GM23338 (cell line): Measurements from ENCODE around the gene KCNG3. TPM values are rescaled to one million over a fixed set of nuclear protein-coding genes. Genes with fewer than 3 reads are reported as not detected.

ENCODE experiments used
- ATAC-seq: fragments of 200-7000 bp; cut with Tn5 transposase; 3 replicates; pipeline ENCODE4 v1.9.1; 2020
- DNase-seq: peaks from one replicate; pipeline ENCODE4 v3.0.0-alpha.2; 2015; ENCODE audit warnings: low spot score
- H2AFZ ChIP-seq: fragments of 200-600 bp; sonication (generic); 2 replicates; pipeline ENCODE4 v1.8.0; 2016; ENCODE audit warnings: antibody characterized with exemption, mild to moderate bottlenecking, moderate library complexity
- H3F3A ChIP-seq: fragments of 200-600 bp; sonication (generic); replicated peaks from 2 replicates; pipeline ENCODE4 v1.8.0; 2017; ENCODE audit warnings: antibody characterized with exemption, mixed run types, low read depth
- H3K27ac ChIP-seq: fragments of 200-600 bp; sonication (generic); 2 replicates; pipeline ENCODE4 v1.6.1; 2016; ENCODE audit warnings: low read depth
- H3K27me3 ChIP-seq: fragments of 200-600 bp; sonication (generic); 2 replicates; pipeline ENCODE4 v1.8.0; 2016; ENCODE audit warnings: mild to moderate bottlenecking, mixed run types, moderate library complexity; ENCODE audit not compliant: insufficient read depth
- H3K36me3 ChIP-seq: fragments of 200-600 bp; sonication (generic); 2 replicates; pipeline ENCODE4 v1.8.0; 2016; ENCODE audit warnings: mild to moderate bottlenecking; ENCODE audit not compliant: insufficient read depth
- H3K4me1 ChIP-seq: fragments of 200-600 bp; sonication (generic); 2 replicates; pipeline ENCODE4 v1.8.0; 2016; ENCODE audit warnings: mild to moderate bottlenecking, moderate library complexity; ENCODE audit not compliant: insufficient read depth
- H3K4me2 ChIP-seq: fragments of 200-600 bp; sonication (generic); 2 replicates; pipeline ENCODE4 v1.7.1; 2017; ENCODE audit warnings: mixed run types
- H3K4me3 ChIP-seq: fragments of 200-600 bp; sonication (generic); 2 replicates; pipeline ENCODE4 v1.6.1; 2016; ENCODE audit warnings: mixed run types
- H3K79me2 ChIP-seq: fragments of 200-600 bp; sonication (generic); replicated peaks from 2 replicates; pipeline ENCODE4 v1.8.0; 2017; ENCODE audit warnings: mild to moderate bottlenecking; ENCODE audit not compliant: insufficient read depth
- H3K9me2 ChIP-seq: fragments of 200-600 bp; sonication (generic); 2 replicates; pipeline ENCODE4 v1.8.0; 2017; ENCODE audit not compliant: insufficient read depth
- H4K20me1 ChIP-seq: fragments of 200-600 bp; sonication (generic); replicated peaks from 2 replicates; pipeline ENCODE4 v1.8.0; 2017; ENCODE audit warnings: mild to moderate bottlenecking; ENCODE audit not compliant: insufficient read depth
- H3K27ac Mint-ChIP-seq: 2 replicates; pipeline ENCODE4 v1.8.0; 2020; ENCODE audit warnings: inconsistent platforms, mild to moderate bottlenecking, moderate library complexity, mixed read lengths
- H3K27me3 Mint-ChIP-seq: 3 replicates; pipeline ENCODE4 v1.8.0; 2022; ENCODE audit warnings: low read depth, mild to moderate bottlenecking, moderate library complexity, mixed read lengths, inconsistent platforms; ENCODE audit not compliant: insufficient read depth, poor library complexity
- H3K36me3 Mint-ChIP-seq: 3 replicates; pipeline ENCODE4 v1.8.0; 2021; ENCODE audit warnings: low read depth, mild to moderate bottlenecking, inconsistent platforms, moderate library complexity, mixed read lengths
- H3K4me1 Mint-ChIP-seq: 3 replicates; pipeline ENCODE4 v1.8.0; 2020; ENCODE audit warnings: mild to moderate bottlenecking, inconsistent platforms, mixed read lengths
- H3K4me3 Mint-ChIP-seq: 3 replicates; pipeline ENCODE4 v1.8.0; 2021; ENCODE audit warnings: moderate library complexity, mild to moderate bottlenecking, inconsistent platforms, mixed read lengths
- H3K9me3 Mint-ChIP-seq: 3 replicates; pipeline ENCODE4 v1.8.0; 2020; ENCODE audit warnings: moderate library complexity, mild to moderate bottlenecking, inconsistent platforms, mixed read lengths
- CREB1 ChIP-seq: fragments of 250-450 bp; sonication (Bioruptor Pico); IDR thresholded peaks from 2 replicates; pipeline ENCODE4 v1.5.0; 2020; ENCODE audit warnings: low read depth, mild to moderate bottlenecking, moderate library complexity
- CTCF ChIP-seq, 2 experiments: fragments of 200-600 bp in 1 of 2; sonication (generic) in 1 of 2; conservative IDR thresholded peaks; 2 replicates each; pipeline versions ENCODE4 v1.5.1 to v1.6.1; 2016 to 2017; ENCODE audit warnings: antibody characterized with exemption in 2 of 2, low read depth in 2 of 2, mild to moderate bottlenecking in 2 of 2, moderate library complexity in 1 of 2
- ETS1 ChIP-seq: IDR thresholded peaks from 2 replicates; pipeline ENCODE4 v1.6.1; 2016; ENCODE audit warnings: antibody characterized with exemption
- EZH2 ChIP-seq: fragments of 200-600 bp; sonication (generic); IDR thresholded peaks from one replicate; pipeline ENCODE4 v1.8.0; 2017; ENCODE audit warnings: antibody characterized with exemption, mild to moderate bottlenecking, low read depth; ENCODE audit not compliant: unreplicated experiment
- EZH2phosphoT487 ChIP-seq: fragments of 200-600 bp; sonication (generic); IDR thresholded peaks from one replicate; pipeline ENCODE4 v1.8.1; 2018; ENCODE audit warnings: antibody characterized with exemption; ENCODE audit not compliant: unreplicated experiment
- JUNB ChIP-seq: IDR thresholded peaks from one replicate; pipeline ENCODE4 v1.6.1; 2016; ENCODE audit warnings: antibody characterized with exemption; ENCODE audit not compliant: unreplicated experiment
- NANOG ChIP-seq: IDR thresholded peaks from 2 replicates; pipeline ENCODE4 v1.6.1; 2016; ENCODE audit warnings: antibody characterized with exemption, borderline replicate concordance
- POLR2AphosphoS5 ChIP-seq: IDR thresholded peaks from 2 replicates; pipeline ENCODE4 v1.6.1; 2016; ENCODE audit warnings: antibody characterized with exemption, low read depth
- REST ChIP-seq: IDR thresholded peaks from one replicate; pipeline ENCODE4 v1.6.1; 2018; ENCODE audit warnings: antibody characterized with exemption; ENCODE audit not compliant: unreplicated experiment
- STAT1 ChIP-seq: IDR thresholded peaks from one replicate; pipeline ENCODE4 v1.6.1; 2016; ENCODE audit warnings: antibody characterized with exemption; ENCODE audit not compliant: unreplicated experiment
- ZNF114 ChIP-seq: fragments of 250-450 bp; sonication (Bioruptor Pico); IDR thresholded peaks from 2 replicates; pipeline ENCODE4 v1.5.0; 2020; ENCODE audit warnings: mild to moderate bottlenecking, moderate library complexity
- ZNF331 ChIP-seq: fragments of 250-450 bp; sonication (Bioruptor Pico); IDR thresholded peaks from 2 replicates; pipeline ENCODE4 v1.5.0; 2020; ENCODE audit warnings: low read depth, mild to moderate bottlenecking, moderate library complexity
- ZNF462 ChIP-seq: fragments of 250-450 bp; sonication (Bioruptor Pico); IDR thresholded peaks from 2 replicates; pipeline ENCODE4 v1.5.0; 2020; ENCODE audit warnings: mild to moderate bottlenecking, moderate library complexity
- polyA plus RNA-seq: library from polyadenylated mRNA; unstranded; fragments of >200 nt; fragmentation: Nextera tagmentation; extraction: Ambion mirVana; gene quantifications from 2 replicates; pipeline ENCODE4 v1.2.1, GENCODE V29; 2016
- total RNA-seq: library from RNA; depleted of rRNA; stranded (reverse); fragments of >200 nt; shearing (Covaris generic); gene quantifications from 2 replicates; pipeline ENCODE4 v1.2.3, GENCODE V29; 2014

KCNG3 gene
- total and polyA plus RNA-seq, 2 experiments from 2014 or later: 2.5 to 36.2 TPM

- peaks cover 12% of the 10 kb centered on the region for H3K4me1 ChIP-seq
- no peak overlapping the region for H3K4me2 ChIP-seq
- H2AFZ ChIP-seq: no peak overlapping the region
- H3K27me3 ChIP-seq: no peaks in the 10 kb centered on the region
- H3K36me3 ChIP-seq: no peaks in the 10 kb centered on the region
- no peaks in the 10 kb centered on the region for H4K20me1 ChIP-seq
- Mint-ChIP-seq H3K9me3 (no peaks in the 10 kb centered on the region), H3K4me1 (peaks cover 16% of the 10 kb centered on the region), H3K27ac (no peak overlapping the region), H3K36me3 (0 out of 3 replicates have a peak, but pooled peaks cover 2% of the 10 kb centered on the region), H3K4me3 (no peak overlapping the region), H3K27me3 (peaks cover 7% of the 10 kb centered on the region)
- TF ChIP-seq STAT1 (no peak), ZNF331 (no peak), REST (no peak), EZH2phosphoT487 (no peak), CTCF (conservative IDR thresholded peaks at IDR 0.05; ENCODE audit: low read depth in 2 of 2) (no peak), ETS1 (no peak), ZNF114 (no peak), EZH2 (no peak), CREB1 (no peak), JUNB (no peak), POLR2AphosphoS5 (no peak), NANOG (no peak), ZNF462 (CRISPR knock-in tag) (no peak)
- H3K79me2 ChIP-seq: no peaks in the 10 kb centered on the region
- H3F3A ChIP-seq: no peaks in the 10 kb centered on the region
- ATAC-seq: no peak
- DNase-seq: no peak
- no peaks in the 10 kb centered on the region for H3K9me2 ChIP-seq
- no peak overlapping the region for H3K4me3 ChIP-seq
- H3K27ac ChIP-seq: no peak overlapping the region
Measured at GRCh38 chr2:42510191-42510590, 16.4 kb upstream of the KCNG3 start.
